ENCODE data around the gene PRKAR1B.
"Not testable (repeated sequence)": the region's sequence is repeated elsewhere in the genome, so short reads cannot be mapped to it uniquely, and the experiment has no call there.

The PRKAR1B gene

GRCh38 chr7:641966-642365, 85.1 kb downstream of the PRKAR1B start:
- no peak for DNase-seq

GRCh38 chr7:641269-641671, 85.8 kb downstream of the PRKAR1B start:
- no peak for DNase-seq

- DNase-seq = no peak
These were observed 88.6 kb downstream of the PRKAR1B start for GRCh38 chr7:638256-639011.

GRCh38 chr7:637826-638225, 89.3 kb downstream of the PRKAR1B start:
- DNase-seq = no peak

- DNase-seq = peak; percentile 40
These were observed 90.7 kb downstream of the PRKAR1B start for GRCh38 chr7:636396-636795.

- DNase-seq = not testable (repeated sequence)
These were observed 91.2 kb downstream of the PRKAR1B start for GRCh38 chr7:635687-636382.

GRCh38 chr7:635227-635626, 91.9 kb downstream of the PRKAR1B start:
- DNase-seq = no peak

- no peak for DNase-seq
These were observed 93.6 kb downstream of the PRKAR1B start for GRCh38 chr7:633381-634018.

GRCh38 chr7:632831-633210, 94.3 kb downstream of the PRKAR1B start:
- no peak for DNase-seq

- no peak for DNase-seq
These were observed 94.9 kb downstream of the PRKAR1B start for GRCh38 chr7:631964-632830.

GRCh38 chr7:631291-631711, 95.8 kb downstream of the PRKAR1B start:
- DNase-seq = no peak

GRCh38 chr7:630539-630938, 96.5 kb downstream of the PRKAR1B start:
- DNase-seq = no peak

GRCh38 chr7:630111-630511, 97.0 kb downstream of the PRKAR1B start:
- no peak for DNase-seq

- no peak for DNase-seq
These were observed 98.3 kb downstream of the PRKAR1B start for GRCh38 chr7:628826-629225.

GRCh38 chr7:628402-628763, 98.7 kb downstream of the PRKAR1B start:
- no peak for DNase-seq

- no peak for DNase-seq
These were observed 99.2 kb downstream of the PRKAR1B start for GRCh38 chr7:627661-628401.

GRCh38 chr7:625376-625971, 101.6 kb downstream of the PRKAR1B start:
- DNase-seq = no peak

GRCh38 chr7:623464-623863, 103.6 kb downstream of the PRKAR1B start:
- no peak for DNase-seq

GRCh38 chr7:621572-622285, 105.4 kb downstream of the PRKAR1B start:
- no peak for DNase-seq

GRCh38 chr7:620885-621284, 106.2 kb downstream of the PRKAR1B start:
- no peak for DNase-seq

- peak; percentile 31 for DNase-seq
These were observed 107.0 kb downstream of the PRKAR1B start for GRCh38 chr7:620056-620455.

All from stimulated activated CD4-positive, alpha-beta T cell treated with anti-CD3 and anti-CD28 coated beads, Interleukin-4, amount 100 ng/mL, for 24 hours (primary cell).